Activated CD4-positive, CD25-positive, alpha-beta regulatory T cell treated with anti-CD3 and anti-CD28 coated beads, Interleukin-2, amount 50 U/mL, for 72 hours (primary cell): Measurements from ENCODE around the gene CACNG1.
"Not testable (repeated sequence)": the region's sequence is repeated elsewhere in the genome, so short reads cannot be mapped to it uniquely, and the experiment has no call there.

Experiments used
- DNase-seq: peaks from one replicate; pipeline ENCODE4 v3.0.0; 2021

CACNG1 gene

DNA sequence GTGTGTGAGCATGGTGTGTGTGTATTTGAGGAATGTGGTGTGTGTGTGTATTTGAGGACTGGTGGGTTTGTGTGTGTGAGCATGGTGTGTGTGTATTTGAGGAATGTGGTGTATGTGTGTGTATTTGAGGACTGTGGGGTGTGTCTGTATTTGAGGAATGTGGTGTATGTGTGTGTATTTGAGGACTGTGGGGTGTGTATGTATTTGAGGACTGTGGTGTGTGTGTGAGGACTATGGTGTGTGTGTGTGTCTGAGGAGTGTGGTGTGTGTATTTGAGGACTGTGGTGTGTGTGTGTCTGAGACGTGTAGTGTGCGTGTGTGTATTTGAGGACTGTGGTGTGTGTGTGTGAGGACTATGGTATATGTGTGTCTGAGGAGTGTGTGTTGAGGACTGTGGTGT, 18.0 kb upstream of the CACNG1 start:
- no peak for DNase-seq

DNA sequence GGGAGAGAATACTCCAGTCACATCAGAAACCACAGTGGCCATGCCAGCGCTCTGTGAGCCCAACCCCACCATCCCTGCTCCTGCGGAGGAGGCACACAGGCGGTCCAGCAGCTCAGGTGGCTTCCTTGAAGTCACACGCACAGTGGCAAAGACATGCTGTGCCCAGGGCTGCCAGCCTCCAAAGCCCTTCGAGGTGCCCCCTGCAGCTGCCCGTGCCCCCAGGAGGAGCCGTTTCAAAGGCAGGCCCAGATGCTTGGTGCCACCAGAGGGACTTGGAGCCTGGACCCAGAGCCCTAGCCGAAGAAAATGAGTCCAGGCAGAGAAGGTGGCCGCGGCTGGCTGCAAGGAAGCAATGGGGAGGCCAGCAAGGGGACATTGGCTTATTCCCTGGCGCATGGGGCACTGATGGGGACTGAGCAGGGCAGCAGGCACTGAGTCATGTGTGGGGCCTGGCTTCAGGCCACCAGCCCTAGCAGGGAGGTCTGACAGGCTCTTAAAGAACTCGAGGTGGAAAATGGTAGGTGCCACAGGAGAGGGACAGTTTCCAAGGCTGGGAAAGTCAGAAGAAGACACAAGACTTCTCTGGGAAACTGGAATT, 17.2 kb upstream of the CACNG1 start:
- DNase-seq, result no peak

DNA sequence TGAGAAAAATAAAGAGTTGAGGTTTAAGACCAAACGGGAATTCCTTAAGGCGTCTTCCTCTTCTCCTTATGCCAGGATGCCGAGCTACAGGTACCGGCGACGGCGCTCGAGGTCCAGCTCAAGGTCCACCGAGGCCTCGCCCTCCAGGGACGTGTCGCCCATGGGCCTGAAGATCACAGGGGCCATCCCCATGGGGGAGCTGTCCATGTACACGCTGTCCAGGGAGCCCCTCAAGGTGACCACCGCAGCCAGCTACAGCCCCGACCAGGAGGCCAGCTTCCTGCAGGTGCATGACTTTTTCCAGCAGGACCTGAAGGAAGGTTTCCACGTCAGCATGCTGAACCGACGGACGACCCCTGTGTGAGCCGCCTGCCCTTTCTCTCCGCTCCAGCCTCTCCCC, 13.7 kb upstream of the CACNG1 start:
- DNase-seq, result no peak

DNA sequence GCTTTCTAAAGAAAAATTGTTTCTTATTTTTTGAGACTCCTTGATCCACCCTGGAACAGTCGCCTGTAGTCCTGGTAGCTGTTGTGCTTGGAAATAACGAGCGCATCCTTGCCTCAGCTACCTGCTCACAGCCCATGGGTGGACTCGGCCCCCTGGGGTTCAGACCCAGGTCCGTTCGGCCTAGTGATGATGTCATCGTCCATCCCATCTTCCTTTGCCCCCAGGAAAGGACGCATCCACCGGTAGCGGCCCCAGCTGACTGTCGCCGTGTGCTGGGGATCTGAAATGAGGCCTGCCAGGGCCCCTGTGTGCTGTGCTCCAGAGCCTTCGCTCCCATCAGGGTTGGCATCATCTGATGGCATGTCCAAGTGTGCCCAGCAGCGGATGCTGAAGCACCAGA, 12.0 kb upstream of the CACNG1 start:
- no peak for DNase-seq

DNA sequence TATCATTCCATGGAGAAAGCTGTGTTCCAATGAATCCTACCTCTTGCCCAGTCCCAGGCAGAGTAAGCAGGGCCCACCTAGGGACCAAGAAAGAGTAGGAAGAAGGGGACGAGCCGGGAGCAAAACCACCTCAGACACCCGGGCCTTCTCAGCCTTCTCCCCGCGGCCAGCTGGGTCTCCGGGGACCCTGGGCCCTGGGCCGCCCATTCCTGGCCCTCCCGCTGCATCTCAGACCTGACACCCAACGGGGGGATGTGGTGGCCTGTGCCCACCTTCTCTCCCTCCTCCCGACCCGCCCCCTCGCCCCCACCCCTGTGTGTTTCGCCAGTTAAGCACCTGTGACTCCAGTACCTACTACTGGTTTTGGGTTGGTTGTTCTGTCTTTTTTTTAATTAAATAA, 11.4 kb upstream of the CACNG1 start:
- no peak for DNase-seq

DNA sequence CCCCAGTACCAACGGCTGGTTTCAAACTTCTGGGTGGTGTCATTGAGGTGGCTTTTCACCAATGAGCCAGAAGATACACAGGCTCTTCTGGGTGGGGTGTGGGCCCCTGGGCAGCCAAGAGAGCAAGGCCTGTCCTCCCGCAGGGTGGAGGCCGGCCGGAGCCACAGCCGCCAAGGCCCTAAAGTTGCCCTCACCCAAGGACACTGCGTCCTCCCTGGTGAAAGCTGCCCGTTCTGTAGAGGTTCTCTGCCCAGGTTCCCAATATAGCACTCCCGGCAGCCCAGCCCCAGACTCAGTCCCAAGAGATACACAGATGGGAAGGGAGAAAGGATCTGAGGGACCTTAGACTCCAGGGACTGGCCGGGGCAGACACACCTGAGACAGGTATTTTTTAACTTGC, 10.7 kb upstream of the CACNG1 start:
- DNase-seq, result no peak

DNA sequence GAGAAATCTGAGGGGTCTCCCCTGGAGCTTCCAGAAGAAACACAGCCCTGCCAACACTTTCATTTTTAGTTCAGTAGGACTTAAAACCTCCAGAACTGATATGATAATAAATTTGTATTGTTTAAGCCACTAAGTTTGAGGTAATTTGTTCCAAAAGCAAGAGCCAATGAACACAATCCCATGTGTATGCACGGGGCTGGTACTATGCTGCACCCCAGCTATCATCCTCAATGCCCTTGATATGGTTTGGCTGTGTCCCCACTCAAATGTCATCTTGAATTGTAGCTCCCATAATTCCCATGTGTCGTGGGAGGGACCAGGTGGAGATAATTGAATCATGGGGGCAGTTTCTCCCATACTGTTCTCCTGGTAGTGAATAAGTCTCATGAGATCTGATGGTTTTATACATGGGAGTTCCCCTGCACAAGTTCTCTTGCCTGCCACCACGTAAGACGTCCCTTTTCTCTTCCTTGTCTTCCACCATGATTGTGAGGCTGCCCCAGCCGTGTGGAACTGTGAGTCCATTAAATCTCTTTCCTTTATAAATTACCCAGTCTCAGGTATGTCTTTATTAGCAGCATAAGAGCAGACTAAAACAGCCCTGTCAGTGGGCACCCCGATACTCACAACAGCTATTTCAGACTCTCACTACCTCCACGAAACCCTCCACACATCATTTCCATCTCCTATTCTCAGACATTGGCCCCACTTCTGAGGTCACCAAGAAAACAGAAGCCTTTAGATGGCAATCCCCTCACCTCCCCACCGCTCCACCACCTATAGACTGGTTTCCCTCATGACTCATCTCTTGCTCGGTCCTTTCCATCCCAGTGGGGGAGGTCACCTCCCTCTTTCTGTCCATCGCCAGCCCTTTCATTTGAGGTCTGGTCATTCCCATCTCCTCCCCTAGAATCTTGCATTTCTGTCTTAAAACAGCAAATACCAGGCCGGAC, 8.9 kb upstream of the CACNG1 start:
- DNase-seq, result no peak

DNA sequence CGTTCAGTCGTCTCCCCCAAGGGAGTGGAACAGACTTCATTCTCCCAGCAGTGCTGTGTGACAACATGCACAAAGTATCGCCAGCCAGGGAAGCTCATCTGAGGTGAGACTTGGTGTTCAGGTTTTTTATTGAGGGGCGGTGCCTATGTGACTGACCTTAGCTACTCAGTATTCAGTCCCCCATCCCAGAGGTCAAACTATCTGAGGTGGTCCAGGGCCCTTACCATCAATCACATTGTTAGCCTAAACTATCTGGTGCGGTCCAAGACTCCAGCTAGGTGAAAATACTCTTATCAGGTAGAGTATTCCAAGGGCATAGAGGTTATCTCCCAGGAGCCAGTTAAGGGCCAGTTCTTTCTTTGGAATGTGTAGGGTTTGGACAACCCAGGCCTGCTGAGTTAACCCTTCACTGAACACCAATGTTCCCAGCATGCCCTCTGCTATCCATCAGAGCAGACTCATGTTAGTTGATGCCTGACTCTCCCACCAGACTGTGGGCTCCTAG, 5.4 kb upstream of the CACNG1 start:
- no peak for DNase-seq

DNA sequence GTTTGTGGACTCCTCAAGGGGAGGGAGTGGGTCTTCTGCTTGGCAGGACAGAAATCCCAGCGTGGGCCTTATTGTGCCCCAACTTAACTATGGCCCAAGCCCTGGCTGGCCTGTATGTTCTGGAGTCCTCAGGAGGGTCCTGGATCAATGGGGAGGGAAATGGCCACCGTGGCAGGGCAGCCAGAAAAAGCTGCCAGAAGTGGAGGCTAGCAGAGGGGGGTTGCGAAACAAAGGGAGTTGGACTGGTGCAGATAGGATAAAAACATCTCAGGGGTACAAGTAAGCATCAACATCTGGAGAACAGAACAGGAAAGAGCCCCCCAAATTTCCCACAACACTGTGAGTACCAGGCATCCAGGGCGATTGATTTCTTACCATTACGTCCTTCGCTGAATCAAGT, 3.7 kb upstream of the CACNG1 start:
- no peak for DNase-seq

DNA sequence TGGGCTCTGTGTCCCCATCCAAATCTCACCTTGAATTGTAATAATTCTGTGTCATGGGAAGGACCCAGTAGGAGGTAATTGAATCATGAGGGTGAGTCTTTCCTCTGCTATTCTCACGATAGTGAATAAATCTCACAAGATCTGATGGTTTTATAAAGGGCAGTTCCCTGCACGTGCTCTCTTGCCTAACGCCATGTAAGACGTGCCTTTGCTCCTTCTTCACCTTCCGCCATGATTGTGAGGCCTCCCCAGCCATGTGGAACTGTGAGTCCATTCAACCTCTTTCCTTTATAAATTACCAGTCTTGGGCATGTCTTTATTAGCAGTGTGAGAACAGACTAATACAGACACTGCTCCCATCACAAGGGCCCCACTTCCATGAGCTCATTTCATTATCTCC, 3.2 kb upstream of the CACNG1 start:
- DNase-seq, result not testable (repeated sequence)

DNA sequence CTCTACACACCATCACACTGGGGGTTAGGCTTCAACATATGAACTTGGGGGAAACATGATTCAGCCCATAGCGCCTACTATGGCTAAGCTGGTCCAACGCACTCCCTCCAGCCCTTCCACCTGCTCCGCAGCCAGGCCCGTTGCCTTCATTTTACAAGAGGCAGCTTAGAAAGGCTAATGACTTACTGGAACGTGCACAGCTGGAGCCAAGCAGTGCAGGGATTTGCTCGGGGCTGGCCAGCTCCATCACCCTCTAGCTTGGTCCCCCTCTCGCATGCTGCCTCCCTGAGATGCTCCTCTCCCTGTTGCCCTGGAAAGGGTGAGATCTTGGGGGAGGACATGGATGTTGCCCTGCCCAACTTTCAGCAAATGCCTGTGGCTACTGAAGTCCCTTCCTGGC, 2.8 kb upstream of the CACNG1 start:
- no peak for DNase-seq

DNA sequence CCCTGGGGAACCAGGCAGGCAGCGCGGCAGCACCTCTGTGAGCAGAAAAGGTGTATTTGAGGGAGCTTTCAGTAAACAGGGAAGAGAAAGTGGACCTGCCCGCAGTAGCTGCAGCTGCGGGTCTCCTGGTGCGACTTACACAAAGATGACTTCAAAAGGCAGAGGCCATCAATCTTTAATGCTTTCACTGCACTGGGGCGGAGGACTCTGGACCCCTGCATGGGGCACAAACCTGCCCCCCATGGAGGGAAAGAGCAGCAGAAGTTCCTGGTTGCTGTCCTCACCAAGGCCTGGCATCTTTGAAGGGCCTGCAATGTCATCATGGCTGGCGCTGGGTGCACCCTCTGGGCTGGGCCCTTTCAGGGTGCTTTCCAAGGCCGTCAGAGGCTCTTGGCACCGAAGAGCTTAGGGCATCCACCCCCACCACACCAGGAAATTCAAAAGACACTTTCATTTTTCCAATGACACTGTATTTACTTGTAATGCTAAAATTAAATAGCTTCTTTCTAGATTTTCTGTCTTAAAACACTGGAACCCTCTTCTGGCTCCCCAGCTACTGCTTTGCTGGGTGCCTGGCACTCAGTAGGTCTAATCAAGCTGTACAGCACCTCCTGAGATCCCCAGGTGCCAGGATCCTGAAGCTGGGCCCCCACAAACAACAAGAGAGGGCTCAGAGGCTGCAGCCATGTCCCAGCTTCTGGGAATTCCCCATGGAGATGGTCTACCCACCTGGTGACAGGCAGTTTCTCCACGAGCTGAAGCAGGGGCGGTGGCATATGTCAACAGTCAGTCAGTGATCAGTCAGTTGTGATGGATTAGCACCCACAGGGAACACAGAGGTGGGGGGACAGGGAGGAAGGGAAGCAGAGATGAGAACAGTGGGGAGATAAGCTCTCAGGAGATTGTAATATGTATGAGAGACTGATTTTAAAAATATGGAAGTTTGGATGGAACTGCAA, 2.1 kb upstream of the CACNG1 start:
- no peak for DNase-seq

DNA sequence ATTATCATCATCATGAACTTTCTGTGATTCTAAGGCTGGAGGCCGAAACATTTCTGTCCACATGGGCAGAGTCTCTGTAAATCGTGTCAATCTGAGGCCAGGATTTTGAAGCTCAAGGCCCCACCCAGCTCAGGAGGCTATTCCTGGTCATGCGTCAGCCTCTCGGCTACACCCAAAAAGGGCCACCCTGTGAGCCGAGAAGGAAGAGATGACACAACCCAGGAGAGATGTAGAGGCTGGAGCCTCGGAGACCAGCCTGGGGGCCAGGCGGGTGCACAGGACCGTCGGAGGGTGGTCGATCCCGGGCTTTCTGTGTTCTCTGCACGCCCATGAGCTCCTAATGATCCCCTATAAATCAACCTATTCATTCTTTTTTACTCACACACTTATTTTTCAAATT, 1.1 kb upstream of the CACNG1 start:
- DNase-seq, result no peak

DNA sequence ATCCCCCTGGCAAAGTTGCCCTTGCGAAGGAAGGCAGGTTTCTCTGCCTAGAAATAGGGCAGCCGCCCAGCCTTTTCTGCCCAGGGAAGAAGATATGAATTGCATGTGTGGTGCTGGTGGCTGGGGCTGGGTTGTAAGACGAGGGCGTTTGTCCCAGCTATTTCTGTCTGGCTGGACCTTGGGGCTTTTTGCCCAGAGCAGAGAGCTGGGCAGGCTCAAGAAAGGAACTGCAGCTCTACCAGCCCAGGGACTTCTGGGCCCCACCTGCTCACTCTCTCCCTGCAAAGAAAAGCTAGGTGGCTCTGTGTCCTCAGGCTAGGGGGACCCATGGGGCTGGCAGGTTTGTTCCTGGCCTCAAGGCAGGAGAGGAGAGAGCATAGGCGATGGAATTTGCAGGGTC, 586 bp downstream of the CACNG1 start:
- DNase-seq, result no peak

DNA sequence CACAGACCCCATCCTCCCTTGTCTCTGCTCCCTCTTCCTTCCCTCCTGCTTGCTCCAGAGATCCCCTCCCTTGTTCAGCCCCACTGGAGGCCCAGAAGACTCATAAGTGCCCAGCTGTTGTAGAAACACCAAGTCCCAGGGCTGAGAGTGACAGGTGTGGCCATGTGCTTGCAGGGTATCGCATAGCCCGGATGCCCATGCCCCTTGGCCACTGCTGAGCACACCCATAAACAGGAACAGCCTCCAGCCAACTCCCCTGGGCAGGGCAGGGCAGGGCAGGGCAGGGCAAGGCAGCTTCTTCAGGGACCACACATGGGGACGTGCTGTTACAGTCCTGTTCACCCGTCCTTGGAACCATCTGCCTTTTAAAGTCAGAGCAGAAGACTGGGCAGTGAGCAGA, 2.0 kb downstream of the CACNG1 start:
- DNase-seq, result no peak

DNA sequence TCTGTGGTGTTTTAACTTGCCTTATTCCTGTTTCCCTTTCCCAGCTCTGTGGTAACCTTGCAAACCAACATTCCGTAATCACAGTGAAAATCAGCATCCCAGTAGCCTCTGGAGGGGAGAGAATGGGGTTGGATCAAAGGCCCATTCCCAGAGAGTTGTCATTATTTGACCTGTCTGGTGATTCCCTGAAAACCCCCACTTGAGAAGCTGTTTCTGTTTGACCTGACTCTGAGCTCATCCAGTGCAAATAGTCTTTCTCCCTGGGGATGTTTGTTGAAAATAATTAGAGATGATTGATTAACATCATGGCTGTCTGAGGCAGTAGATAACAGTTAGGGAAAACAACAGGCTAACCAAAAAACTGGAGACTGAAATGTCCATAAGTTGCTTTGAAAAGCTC, 3.0 kb downstream of the CACNG1 start:
- no peak for DNase-seq

DNA sequence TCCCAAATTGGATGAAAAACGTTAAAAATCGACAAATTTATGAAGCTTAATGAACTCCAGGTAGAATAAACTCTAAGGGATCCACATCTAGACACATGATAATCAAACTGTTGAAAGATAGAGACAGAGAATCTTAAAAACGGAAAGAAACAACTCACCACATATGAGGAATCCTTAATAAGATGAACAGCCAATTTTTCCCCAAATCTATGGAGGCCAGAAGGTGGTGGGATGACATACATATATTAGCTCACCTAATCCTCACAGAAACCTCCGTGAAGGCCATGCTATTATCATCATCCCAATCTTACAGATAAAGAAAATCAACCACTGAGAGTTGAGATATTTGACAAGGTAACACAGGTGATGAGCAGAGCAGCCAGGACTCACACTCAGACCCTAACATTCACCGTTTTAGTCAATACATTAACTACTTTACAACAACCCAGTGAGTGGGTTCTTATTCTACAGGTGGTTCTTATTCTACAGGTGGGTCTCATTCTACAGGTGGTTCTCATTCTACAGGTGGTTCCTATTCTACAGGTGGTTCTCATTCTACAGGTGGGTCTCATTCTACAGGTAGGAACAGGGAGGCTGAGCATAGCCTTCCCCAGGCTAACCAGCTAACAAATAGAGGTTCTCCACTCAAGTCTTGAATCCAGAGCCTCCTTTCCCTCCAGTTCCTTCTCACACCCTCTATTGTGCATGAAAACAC, 4.8 kb downstream of the CACNG1 start:
- DNase-seq, result no peak

DNA sequence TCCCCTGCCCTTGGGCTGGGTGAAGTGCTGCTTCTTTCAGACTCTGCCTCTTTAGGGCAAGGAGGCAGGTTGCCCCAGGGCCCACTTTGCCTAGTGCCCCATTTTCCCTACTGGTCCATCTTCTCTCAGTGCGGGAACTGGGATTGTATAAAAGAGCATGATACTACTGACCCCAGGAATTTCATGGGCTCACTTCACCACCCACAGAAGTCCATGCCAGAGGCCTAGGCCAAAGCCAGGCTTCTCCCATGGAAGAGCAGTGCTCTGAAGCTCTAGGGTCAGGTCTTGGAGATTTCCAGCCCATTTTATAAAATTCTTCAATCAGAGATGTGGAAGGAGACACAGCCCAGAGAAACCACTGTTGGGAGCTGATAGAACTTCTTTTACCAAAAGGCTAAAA, 5.7 kb downstream of the CACNG1 start:
- no peak for DNase-seq

DNA sequence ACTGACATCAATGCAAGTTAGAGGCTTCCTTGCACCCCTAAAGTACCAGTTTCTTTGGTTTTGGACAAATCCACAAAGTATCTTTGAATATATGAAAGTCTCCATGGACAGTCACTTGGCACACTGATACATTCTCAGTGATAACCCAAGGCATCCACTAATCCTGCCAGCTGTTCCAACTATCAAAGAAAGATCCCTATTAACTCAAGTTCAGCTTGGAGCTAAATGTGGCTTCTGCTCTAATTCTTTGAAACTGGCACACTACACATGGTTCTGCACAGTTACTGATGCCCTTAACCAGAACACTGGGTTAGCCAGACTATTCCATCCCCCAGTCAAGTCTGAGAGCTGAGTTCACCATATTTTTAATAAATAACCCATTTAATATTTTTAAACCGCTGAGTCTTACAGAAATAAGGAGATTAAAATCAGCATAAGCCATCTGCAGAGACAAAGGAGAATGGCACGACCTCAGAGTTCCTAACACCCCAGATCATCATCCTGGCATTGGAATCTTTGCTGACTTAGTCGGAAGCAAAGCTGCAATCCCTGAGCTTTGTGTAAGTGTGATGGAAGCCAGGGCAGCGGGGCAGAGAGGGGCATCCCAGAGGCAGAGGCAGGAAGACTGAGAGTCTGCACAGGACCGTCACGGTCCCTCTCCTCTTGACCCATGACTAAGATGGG, 6.3 kb downstream of the CACNG1 start:
- no peak for DNase-seq

DNA sequence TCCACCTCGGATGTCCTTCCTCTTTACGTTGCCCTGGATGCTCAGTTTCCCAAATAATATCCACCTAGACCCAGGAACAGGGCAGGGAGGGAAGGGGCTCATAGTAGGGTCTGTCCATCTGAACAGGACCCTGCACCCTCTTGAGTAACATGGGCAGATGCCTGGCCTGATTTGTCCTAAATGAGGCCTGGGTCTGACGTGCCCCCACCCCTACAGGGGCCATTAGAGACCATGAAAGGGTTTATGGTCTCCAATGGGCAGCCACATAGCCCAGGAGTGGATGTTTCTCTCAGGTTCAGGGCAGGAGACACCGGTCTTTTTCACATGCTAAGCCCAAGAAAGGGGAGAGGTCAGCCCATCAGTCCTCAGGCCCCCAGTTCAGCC, 6.8 kb downstream of the CACNG1 start:
- DNase-seq, result no peak

DNA sequence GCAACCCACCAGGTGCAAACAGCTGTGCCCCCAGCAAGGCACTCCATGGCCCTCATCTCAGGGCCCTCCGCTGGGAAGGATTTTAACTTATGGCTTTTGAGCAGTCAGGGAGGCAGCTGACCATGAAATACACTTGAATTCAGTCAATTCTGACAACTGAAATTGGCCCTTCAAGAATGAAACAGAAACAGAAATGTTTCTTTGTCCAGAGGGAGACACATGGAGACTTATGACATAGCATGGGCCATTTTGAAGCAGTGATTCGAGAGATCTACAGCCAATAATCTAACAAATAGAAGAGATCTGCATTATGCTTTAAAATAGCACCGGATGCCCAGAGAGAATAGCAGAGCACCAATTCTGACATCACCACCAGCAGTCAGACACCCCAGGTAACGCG, 7.5 kb downstream of the CACNG1 start:
- DNase-seq, result no peak
